ACHN (cell line): ENCODE data around the gene APP.
A peak's percentile ranks its signal among the peaks of the same experiment; 100 is the strongest.

Experiments
- DNase-seq: peaks from one replicate; pipeline ENCODE4 v3.0.0-alpha.2; 2015
- in situ Hi-C: cut with HindIII; loops from 2 replicates; pipeline ENCODE4 v1.10.0; 2017; ENCODE audit warnings: low sequenced_read_pairs, low pct_ligation_motif_present, low pct_unique_long_range_greater_than_20kb

APP gene

DNA sequence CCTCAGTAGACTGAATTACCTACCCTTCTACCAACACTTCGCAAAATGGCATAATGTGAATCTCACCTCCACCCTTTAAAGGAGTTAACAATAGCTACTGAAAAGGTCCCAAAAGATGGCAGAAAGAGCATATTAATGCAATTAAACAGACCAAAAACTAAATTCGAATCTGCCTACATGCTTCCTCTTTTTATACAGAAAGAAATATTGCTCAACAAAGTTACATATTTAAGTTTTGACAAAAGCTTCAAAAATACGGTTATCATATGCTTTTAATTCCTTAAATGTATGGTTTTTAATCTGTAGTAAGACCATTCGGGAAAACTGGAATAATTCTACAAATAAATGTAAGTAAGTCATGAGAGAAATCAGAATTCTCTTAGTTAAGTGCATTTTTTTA lies 2.2 kb downstream of the APP start:
- DNase-seq, result no peak
- in situ Hi-C loops, result no loop called here

DNA sequence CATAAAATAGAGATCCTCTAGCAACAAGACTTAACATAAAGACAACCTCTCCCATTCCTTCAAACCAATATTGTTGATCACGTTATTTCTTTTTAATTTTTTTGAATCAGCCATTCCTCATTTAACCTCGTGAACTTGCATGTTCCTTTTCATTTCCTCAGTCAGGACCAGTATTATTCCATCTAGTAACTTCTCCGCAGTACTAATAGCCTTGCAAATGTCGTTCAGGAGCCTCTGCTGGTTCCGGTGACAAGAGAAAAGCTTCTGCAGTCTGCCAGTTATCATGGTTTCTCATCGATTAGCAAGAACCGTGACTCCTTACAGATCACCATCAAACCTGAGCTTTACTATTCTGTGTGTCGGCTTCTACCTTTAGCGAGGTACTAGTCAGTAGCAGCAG lies 3.0 kb downstream of the APP start:
- no peak for DNase-seq
- in situ Hi-C loops, result no loop called here

DNA sequence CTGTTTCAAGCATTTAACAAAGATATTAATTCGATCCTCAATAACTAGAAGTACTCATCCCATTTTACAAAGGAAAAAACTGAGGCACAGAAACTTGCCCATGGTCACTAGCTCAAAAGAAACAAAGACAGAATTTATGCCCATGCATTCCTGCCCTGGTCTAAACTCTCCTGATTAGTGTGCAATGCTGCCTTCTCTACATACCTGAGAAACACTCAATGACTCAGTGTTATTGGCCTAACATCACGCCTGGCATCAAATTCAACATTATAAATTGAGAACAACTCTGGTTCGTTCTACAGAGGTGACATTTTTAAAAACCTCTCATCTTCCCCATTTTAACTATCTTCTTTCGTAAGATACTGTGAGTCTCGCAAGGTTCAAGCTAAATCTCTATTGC lies 5.2 kb downstream of the APP start:
- in situ Hi-C loops, result no loop called here
- no peak for DNase-seq

DNA sequence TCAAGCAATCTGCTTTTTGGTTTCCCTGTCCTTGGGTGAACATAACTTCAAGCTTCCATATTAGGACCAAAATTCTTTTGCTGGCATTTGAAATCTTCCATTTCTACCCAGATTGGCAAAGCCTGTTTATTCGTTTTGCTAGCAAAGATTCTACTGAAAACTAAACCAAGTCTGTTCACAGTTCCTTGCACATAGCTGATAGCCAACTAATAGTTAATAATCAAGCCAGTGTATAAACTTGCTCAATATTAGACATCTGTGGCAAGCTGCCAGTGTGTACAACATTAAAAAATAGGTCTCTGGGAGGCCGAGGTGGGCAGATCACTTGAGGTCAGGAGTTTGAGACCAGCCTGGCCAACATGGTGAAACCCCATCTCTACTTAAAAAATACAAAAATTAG lies 6.3 kb downstream of the APP start:
- DNase-seq, result no peak
- in situ Hi-C loops, result no loop called here

DNA sequence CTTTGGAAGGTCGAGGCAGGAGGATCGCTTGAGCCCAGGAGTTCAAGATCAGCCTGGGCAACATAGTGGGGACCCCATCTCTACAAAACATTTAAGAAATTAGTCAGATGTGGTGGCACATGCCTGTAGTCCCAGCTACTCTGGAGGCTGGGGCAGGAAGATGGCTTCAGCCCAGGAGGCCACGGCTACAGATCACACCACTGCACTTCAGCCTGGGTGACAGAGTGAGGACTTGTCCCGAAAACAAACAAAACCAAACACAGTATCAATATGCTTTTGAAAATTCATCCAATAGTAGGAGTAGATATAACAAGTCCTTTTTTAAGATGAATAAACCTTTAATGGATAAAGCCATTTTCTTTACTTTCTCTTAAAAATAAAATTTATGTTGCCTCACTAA lies 8.5 kb downstream of the APP start:
- in situ Hi-C loops, result no loop called here
- DNase-seq, result no peak

DNA sequence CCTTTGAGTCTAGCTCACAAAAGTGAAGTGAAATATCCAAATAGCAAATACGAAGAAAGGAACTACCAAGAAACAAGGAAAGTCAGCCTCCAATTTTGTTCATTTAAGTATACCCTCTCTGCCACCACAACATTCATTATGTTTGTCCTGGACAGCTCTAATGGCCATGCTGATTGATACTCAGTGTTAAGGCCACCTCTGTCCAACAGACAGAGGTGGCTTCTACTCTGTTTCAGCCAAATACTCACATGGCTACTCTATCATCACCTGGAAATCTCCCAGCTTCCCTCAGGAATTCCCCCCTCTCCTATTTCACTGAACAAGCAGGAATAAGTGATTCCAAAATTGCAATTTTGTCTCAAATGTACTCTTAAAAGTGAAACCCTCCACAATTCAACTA lies 10.7 kb downstream of the APP start:
- in situ Hi-C loops, result no loop called here
- DNase-seq, result no peak

DNA sequence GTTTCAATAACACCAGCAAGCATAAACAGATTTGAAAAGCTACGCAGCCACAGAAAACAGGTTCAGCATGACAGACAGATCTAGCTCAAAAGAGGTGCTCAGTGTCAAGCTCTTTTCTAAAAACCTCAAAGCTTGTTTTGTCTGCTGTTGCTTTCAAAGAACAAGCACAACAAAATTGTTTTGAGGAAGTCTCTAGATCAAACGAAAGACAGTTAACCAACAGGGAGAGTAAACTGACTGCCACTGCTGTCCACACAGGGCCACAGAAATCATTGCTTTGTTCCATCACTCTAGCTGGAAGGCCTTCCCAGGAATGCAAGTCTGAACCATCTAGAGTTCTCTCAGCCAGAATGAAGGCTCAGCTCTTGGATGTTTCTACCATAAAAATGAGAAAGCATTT lies 12.8 kb downstream of the APP start:
- in situ Hi-C loops, result no loop called here

DNA sequence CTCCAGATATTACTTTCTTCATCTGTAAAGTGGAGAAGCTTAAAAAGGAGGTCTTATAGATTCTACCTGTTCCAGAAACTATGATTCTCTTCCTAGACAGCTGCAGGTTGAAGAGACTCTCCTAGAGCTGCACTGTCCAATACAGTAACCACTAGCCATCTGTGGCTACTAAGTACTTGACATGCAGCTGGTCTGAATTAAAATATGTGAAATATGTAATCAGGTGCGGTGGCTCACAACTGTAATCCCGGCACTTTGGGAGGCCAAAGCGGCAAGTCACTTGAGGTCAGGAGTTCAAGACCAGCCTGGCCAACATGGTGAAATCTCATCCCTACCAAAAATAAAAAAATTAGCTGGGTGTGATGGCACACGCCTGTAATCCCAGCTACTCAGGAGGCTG lies 15.8 kb downstream of the APP start:
- in situ Hi-C loops, result no loop called here
- DNase-seq, result no peak

More for the DNA sequence above, 12.8 kb downstream of the APP start:
- no peak for DNase-seq

DNA sequence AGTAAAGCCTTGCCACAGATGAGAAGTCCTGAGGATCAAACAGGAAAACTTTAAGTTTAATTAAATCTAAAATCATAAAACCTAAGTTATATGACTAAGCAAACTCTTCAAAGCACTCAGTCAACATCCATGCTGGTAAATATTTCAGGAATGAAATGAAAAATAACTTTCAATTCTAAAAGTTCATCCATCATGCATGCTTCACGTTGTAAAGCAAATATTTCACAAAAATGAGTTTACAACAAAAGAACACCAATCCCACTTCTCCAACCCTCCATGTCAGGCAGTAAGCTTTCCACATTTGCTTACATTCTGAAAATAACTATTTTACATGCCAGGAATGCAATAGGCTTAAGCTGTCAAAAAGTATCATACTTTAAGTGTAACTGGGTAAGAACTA lies 16.8 kb downstream of the APP start:
- DNase-seq, result no peak
- in situ Hi-C loops, result no loop called here

DNA sequence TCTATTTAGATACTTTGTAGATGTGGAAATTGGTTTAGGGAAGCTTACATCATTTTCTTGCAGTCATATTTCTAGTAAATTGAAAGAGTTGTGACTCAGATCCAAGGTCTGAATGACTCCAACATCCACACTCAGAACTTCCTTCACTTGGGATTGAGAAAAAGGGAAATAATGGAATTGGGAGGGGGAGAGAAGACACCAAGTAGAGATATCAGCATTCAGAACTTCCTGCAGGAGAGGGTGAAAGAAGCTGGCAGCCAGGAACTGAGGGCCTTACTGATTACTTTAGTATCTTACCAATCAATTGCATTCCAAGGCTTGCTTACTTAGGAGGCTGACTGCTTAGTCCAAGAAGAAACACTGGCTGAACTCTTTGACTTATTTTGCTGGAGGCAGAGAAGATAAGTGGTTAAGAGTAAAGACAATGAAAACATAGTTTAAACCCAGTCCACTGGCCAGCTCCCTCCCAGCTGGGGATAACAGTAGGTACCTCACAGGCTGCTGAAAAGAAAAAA lies 21.7 kb downstream of the APP start:
- peak; percentile 44 for DNase-seq
- in situ Hi-C loops, result no loop called here

DNA sequence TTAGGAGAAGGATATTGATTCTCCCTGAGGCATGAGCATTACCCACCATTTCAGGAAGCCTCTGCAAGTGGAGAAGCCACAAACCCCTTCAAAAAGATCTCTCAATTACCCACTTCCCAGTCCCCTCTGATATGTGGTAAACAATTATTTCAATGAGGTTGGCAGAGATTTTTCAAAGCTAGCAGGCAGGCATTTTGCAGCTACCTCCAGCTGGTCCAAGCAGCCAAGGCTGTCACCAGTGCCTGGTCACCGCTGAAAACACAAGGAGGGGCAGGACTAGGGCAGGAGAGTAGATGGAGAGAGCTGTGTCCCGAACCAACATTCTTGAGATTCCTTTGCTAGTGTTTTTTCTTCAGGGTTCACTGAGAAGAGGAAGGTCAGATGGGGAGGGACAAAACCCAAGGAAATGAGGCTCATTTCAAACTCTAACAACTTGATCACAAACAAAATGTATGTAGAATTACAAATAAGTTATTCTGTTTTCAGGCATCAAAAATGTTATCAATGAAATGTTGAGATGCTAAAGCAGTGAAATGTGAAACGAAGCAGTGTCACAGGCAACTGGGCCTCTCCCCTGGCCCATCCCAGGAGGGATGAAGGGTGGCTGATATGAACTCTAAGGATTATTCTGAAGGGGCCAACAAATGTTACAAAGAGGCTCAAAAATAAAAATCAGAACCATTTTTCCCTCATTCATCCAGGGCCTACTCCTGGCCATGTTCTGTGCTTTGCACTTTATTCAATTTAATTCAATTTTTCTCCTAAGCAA lies 22.3 kb downstream of the APP start:
- in situ Hi-C loops, result no loop called here
- DNase-seq, result peak; percentile 83

DNA sequence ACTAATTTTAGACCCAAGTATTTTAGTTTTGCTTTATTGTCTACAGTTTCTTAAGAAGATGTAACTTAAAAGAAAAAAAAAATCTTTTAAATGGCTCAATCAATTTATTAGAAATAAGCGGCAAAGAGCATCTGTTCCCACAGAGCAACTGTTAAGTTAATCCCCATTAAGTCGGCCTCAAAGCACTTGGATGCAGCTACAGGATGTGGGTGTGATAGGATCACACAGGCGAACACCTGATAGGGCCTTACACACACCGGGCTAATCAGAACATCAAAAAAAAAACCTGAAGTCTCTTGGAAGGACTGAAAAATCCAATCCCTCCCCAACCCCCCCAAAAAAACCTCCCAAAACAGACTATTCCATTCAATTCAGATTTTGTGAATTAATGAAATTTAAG lies 23.0 kb downstream of the APP start:
- no peak for DNase-seq
- in situ Hi-C loops, result no loop called here

DNA sequence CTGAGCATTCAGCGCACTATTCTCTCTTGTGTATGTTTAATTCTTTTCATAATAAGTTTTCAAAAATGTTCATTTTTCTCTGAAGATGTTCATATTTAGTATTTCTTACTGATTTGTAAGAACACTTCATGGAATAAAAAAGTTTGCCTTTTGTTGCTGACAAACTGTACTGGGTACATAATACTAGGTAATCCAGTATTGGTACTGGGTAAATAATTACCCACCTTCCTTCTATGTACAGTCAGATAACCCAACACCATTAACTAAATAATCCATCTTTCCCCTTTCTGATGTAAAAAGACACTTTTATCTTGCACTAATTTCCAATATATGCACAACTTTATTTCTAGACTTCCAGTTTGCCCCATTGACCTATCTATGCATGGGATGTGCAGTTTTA lies 23.9 kb downstream of the APP start:
- in situ Hi-C loops, result no loop called here
- no peak for DNase-seq

DNA sequence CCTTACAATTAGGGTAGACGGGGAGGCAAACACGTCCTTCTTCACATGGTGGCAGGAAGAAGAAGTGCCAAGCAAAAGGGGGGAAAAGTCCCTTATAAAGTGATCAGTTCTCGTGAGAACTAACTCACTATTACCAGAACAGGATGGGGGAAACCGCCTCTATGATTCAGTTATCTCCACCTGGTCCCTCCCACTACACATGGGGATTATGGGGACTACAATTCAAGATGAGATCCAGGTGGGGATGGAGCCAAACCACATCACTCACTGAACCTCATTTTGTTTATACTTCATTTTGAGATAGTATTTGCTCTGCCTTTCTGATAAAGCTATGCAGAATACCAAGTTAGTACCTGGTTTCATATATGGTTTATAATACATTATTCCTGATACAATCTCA lies 26.5 kb downstream of the APP start:
- in situ Hi-C loops, result no loop called here
- no peak for DNase-seq

DNA sequence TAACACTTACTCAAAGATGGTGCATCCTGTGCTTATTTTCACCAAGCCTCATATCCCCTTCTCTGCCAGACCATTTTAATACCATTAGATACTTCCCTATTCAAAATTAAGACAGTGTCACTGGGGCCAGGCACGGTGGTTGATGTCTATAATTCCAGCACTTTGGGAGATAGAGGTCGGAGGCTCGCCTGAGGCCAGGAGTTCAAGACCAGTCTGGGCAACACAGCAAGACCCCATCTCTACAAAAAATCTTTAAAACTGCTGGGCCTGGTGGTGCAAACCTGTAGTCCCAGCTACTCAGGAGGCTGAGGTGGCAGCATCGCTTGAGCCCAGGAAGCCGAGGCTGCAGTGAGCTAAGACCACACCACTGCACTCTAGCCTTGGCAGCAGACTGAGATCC lies 28.2 kb downstream of the APP start:
- in situ Hi-C loops, result no loop called here
- DNase-seq, result no peak

DNA sequence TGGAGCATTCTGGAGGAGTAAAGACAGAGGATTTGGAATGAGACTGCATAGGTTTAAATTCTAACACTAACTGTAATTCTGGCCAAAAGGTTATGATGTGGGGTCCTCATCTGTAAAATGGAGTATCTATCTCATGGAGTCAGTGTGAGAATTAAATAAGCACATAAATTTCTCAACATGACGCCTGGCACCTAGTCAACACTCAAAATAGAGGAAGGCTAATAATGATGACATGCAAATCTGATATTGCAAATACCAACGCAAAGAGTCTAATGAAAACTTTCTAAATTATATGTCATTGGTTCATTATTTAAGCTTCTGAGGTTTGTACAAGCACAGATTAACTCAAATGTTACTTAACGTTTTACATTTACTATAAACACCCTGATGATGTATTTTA lies 29.6 kb downstream of the APP start:
- in situ Hi-C loops, result no loop called here
- no peak for DNase-seq

DNA sequence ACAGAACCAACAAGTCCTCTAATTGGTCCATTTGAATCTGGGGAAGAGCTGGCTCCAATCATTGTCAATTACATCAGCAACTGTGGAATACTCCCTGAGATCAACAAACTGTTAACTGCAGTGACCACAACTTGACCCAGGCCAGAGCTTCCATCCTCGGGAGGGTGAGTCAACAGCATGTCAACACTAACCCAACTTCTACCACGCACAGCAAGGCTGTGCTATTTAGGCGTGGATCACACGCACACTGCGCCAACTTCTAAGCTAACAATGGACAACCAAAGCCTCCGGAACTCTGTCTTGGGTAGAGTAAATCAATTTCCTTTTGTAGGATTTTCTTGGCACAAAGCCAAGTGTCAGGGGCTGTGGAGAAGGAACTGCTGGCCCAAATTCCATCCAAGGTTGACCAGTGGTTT lies 30.4 kb downstream of the APP start:
- DNase-seq, result peak; percentile 90
- in situ Hi-C loops, result no loop called here

DNA sequence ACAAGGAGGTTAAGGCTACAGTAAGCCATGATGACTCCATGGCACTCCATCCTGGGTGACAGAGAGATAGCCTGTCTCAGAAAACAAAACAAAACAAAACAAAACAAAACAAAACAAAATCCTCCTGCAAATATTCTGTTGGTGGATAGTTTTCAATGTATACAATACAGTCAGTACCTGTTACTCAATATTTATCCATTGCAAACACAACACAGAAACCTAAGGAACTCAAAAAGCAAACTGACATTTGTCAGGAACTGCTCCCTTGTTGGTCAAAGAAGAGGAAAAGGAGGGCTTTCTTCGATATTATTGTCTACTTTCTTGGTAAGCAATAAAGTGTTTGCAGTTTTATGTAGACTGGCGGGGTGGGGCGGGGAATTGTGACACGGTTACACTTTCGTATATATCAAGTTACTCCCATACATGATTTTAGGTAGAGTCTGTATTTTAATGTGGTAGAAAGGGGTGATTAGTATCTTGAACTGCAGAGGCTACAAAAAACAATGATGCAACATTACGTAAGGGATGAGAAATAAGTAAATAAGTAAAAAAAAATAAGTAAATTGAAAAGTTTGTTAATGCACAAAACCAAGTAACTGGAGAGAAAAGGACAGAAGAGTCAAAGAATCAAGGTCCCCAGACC lies 31.8 kb downstream of the APP start:
- DNase-seq, result no peak
- in situ Hi-C loops, result no loop called here

DNA sequence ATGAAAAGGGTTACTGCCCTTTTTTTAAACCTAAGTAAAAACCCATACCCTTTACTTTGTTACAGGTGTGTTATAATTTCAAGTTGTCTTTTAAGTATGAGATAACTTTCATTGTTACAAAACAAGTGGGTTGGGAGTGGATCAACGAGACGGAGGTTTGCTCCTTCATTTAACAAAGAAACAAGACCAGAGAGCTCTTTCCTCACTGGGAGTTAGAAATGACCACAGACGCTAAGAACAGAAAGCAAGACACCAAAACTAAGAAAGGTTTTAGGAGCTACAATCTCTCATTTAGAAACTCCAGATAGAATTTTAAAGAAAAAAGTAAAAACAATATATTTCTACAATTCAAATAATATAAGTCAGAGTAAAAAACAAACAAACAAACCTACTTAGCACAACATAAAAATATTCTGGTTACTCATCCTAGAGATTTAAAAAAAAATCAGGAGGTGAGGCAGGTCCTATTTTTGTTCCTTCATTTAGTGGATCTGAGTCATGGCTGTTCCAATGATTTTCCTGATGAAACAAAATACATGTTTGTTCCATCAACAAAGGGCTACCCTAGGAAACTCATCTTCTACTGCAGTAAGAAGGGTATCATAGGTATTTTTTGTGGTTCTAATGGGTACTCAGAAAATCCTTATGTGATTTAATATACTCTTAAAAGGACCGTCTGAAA lies 33.0 kb downstream of the APP start:
- in situ Hi-C loops, result no loop called here
- no peak for DNase-seq

DNA sequence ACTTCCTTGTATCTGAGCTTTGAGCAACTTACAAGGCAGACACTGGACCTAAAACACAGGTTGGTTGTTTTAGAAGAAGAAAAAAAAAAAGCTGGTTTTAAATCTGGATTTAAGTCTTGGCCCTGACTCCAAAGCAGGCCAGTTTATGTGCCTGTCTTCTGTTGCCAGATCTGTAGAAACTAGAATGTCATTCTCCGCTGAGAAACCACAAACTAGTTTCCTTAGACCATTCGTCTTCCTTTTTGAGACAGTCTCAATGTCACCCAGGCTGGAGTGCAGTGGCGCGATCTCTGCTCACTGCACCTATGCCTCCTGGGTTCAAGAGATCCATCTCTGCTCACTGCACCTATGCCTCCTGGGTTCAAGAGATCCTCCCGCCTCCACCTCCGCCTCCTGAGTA lies 33.9 kb downstream of the APP start:
- in situ Hi-C loops, result no loop called here
- no peak for DNase-seq
